Measurements from ENCODE around the gene PPARA.
"Not testable (repeated sequence)": the region's sequence is repeated elsewhere in the genome, so short reads cannot be mapped to it uniquely, and the experiment has no call there.

The PPARA gene

DNA sequence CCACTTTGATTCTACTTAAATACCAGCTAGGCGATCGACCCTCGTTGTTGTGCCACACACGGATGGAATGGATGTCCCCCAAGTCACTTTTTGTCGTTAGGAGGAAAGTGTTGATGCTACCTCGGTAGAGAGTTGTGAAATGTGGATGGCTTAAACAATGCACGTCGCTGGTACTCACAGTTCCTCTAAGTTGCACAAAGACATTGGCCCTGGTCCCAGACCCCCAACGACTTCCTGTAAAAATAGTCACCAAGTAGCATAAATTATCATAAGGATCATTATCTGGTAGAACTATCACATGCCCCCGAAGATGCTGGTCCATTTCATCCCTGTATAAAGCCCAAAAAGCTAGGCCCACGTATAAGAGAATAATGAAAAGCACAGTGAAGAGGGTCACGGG lies 109.0 kb downstream of the PPARA start:
- H3K36me3 ChIP-seq (ENCODE audit: control insufficient read depth, insufficient read depth, low read length), result no peaks in the 10 kb centered on the region
- no peak overlapping the region for H3K4me3 ChIP-seq (replicated peaks; ENCODE audit: low read depth, low read length)
- no peaks in the 10 kb centered on the region for H3K27me3 ChIP-seq (replicated peaks; ENCODE audit: control insufficient read depth, insufficient read depth, low read length)
- no peak for DNase-seq (ENCODE audit: extremely low read depth, insufficient read length)
- TF ChIP-seq, protein P1, sequence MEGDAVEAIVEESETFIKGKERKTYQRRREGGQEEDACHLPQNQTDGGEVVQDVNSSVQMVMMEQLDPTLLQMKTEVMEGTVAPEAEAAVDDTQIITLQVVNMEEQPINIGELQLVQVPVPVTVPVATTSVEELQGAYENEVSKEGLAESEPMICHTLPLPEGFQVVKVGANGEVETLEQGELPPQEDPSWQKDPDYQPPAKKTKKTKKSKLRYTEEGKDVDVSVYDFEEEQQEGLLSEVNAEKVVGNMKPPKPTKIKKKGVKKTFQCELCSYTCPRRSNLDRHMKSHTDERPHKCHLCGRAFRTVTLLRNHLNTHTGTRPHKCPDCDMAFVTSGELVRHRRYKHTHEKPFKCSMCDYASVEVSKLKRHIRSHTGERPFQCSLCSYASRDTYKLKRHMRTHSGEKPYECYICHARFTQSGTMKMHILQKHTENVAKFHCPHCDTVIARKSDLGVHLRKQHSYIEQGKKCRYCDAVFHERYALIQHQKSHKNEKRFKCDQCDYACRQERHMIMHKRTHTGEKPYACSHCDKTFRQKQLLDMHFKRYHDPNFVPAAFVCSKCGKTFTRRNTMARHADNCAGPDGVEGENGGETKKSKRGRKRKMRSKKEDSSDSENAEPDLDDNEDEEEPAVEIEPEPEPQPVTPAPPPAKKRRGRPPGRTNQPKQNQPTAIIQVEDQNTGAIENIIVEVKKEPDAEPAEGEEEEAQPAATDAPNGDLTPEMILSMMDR (IDR thresholded peaks at IDR 0.05; ENCODE audit: insufficient read depth, low read length, poor library complexity, severe bottlenecking), result no peak

DNA sequence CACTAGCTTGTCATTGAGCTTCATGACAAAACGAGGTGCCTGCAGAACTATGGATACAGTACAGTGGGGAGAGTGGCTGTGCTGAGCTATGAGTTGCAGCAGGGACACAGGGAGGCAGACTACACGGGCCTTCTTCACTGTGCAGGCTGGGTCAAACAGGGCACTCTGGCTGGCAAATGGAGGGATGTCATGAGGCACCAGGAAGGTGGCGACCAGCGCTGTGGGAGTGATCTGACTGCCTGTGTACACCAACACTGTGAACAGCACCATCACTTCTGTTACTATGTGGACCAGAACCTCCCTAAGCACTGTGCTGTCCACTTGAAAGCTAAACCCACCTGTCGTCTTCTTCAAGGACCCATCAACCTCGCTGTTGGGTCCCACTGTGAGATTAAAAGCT lies 109.7 kb downstream of the PPARA start:
- TF ChIP-seq, protein P1 (IDR thresholded peaks at IDR 0.05; ENCODE audit: insufficient read depth, low read length, poor library complexity, severe bottlenecking), result no peak
- H3K4me3 ChIP-seq (replicated peaks; ENCODE audit: low read depth, low read length), result no peak overlapping the region
- no peak for DNase-seq (ENCODE audit: extremely low read depth, insufficient read length)
- no peaks in the 10 kb centered on the region for H3K27me3 ChIP-seq (replicated peaks; ENCODE audit: control insufficient read depth, insufficient read depth, low read length)
- no peaks in the 10 kb centered on the region for H3K36me3 ChIP-seq (ENCODE audit: control insufficient read depth, insufficient read depth, low read length)

DNA sequence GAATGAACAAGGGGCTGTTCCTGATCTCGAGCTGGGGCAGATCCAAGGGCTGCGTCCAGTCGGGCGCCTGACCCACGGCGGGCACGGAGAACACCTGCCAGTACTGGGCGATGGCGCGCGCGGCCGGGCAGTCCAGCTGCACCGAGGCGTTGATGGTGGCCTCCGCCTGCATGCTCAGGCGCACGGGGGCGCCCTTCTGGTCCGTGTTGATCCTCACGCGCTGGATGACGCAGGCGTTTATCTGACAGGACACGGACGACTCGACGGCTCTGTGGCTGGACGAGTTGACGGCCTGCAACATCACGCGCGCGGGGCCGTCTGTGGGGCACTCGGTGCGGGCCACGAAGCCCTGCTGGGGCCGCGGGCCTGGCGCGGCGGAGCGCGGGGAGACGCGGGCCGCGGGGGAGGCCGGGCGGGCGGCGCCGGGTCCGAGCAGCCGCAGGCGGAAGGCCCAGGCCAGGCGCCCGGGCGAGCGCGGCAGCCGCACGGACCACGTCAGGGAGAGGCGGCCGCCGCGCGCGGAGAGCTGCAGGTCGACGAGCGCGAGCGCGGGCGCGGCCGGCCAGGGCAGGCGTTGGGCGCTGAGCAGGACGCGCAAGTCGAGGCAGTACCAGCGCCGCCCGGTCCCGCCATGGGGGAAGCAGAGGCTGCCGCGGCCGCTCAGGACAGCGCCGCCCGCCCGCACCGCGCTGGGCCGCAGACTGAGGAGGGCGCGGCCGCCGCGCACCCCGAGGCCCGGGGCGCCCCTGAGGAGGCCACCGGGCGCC lies 112.3 kb downstream of the PPARA start:
- Histone ChIP-seq H3K4me3 (replicated peaks; ENCODE audit: low read depth, low read length) (no peak overlapping the region), H3K27me3 (replicated peaks; ENCODE audit: control insufficient read depth, insufficient read depth, low read length) (no peaks in the 10 kb centered on the region), H3K36me3 (ENCODE audit: control insufficient read depth, insufficient read depth, low read length) (no peaks in the 10 kb centered on the region)
- TF ChIP-seq, protein P1 (IDR thresholded peaks at IDR 0.05; ENCODE audit: insufficient read depth, low read length, poor library complexity, severe bottlenecking), result no peak
- DNase-seq (ENCODE audit: extremely low read depth, insufficient read length), result no peak

DNA sequence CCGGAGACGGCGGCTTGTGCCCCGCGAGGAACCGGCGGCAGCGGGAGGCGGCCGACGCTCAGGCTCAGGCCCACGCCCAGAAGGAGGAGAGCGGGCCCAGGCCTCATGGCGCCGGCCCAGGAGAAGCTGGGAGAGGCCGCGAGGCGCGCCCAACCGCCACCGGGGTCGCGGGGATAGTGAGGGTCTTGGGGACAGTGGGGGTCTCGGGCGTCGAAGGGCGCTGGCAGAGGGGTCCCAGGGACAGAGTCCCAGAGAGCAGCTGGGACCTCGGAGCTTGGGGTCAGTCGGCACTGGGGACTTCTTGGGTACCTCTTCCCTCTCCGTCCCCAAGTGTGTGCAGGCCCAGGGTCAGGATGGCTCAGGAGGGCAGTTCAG lies 112.9 kb downstream of the PPARA start, which contains the start of gene PKDREJ:
PKDREJ (minus strand) TSS at position 128 of the 375 bp plus-strand sequence; CDS start at position 107, 21 bp downstream.
- Histone ChIP-seq H3K4me3 (replicated peaks; ENCODE audit: low read depth, low read length) (no peak within 1 kb of the TSS), H3K36me3 (ENCODE audit: control insufficient read depth, insufficient read depth, low read length) (no peaks in the 10 kb centered on the region), H3K27me3 (replicated peaks; ENCODE audit: control insufficient read depth, insufficient read depth, low read length) (no peaks in the 10 kb centered on the region)
- no peak for DNase-seq (ENCODE audit: extremely low read depth, insufficient read length)
- TF ChIP-seq, protein P1 (IDR thresholded peaks at IDR 0.05; ENCODE audit: insufficient read depth, low read length, poor library complexity, severe bottlenecking), result no peak

DNA sequence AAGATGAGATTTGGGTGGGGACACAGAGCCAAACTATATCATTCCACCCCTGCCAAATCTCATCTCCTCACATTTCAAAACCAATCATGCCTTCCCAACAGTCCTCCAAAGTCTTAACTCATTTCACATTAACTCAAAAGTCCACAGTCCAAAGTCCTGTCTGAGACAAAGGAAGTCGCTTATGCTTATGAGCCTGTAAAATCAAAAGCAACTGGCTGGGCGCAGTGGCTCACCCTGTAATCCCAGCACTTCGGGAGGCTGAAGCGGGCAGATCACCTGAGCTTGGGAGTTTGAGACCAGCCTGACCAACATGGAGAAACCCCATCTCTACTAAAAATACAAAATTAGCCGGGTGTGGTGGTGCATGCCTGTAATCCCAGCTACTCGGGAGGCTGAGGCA lies 114.2 kb downstream of the PPARA start:
- DNase-seq (ENCODE audit: extremely low read depth, insufficient read length), result not testable (repeated sequence)

DNA sequence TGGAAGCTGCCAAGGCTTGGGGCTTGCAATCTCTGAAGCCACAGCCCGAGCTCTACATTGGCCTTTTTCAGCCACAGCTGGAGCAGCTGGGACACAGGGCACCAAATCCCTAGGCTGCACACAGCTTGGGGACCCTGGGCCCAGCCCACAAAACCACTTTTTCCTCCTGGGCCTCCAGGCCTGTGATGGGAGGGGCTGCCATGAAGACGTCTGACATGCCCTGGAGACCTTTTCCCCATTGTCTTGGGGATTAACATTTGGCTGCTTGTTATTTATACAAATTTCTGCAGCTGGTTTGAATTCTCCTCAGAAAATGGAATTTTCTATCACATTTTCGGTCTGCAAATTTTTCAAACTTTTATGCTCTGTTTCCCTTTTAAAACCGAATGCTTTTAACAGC lies 115.3 kb downstream of the PPARA start:
- not testable (repeated sequence) for H3K4me3 ChIP-seq (replicated peaks; ENCODE audit: low read depth, low read length)

More for the DNA sequence above, 114.2 kb downstream of the PPARA start:
- H3K27me3 ChIP-seq (replicated peaks; ENCODE audit: control insufficient read depth, insufficient read depth, low read length); H3K36me3 ChIP-seq (ENCODE audit: control insufficient read depth, insufficient read depth, low read length); H3K4me3 ChIP-seq (replicated peaks; ENCODE audit: low read depth, low read length): not testable (repeated sequence)

More for the DNA sequence above, 115.3 kb downstream of the PPARA start:
- DNase-seq (ENCODE audit: extremely low read depth, insufficient read length); H3K36me3 ChIP-seq (ENCODE audit: control insufficient read depth, insufficient read depth, low read length); H3K27me3 ChIP-seq (replicated peaks; ENCODE audit: control insufficient read depth, insufficient read depth, low read length): not testable (repeated sequence)
